ENCODE data around the gene CLCA2.

The CLCA2 gene

GRCh38 chr1:86396498-86396890, 27.5 kb upstream of the CLCA2 start:
- TF ChIP-seq ESRRG (CRISPR knock-in tag; IDR thresholded peaks at IDR 0.05) (no peak), TCF4 (CRISPR knock-in tag; IDR thresholded peaks at IDR 0.05; ENCODE audit: borderline replicate concordance) (no peak)
- ATAC-seq, result peak; percentile 3; the same call in 2 of the 3 replicates

- peak; percentile 42; the same call in 1 of the 3 replicates for ATAC-seq
These were observed 14.5 kb upstream of the CLCA2 start for GRCh38 chr1:86409416-86410021.

DNA sequence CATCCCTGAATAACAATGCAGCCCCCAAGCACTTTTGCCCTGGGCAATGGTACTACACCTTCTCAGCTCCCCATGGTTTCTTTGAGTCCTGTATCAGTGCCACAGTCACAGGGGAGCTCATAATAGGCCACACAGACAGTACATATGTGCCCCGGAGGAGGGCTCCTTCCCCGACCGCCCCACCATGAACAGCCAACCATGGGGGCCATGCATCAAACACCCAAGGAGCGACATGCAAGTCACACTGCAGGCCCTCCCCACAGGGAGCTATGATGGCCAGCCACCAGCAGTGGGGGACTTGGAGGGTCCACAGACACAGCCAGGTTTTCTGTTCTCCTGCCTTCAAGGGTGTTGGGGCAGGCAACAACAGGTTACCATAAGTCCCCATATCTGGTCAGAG, 13.1 kb upstream of the CLCA2 start:
- TF ChIP-seq, protein P1, sequence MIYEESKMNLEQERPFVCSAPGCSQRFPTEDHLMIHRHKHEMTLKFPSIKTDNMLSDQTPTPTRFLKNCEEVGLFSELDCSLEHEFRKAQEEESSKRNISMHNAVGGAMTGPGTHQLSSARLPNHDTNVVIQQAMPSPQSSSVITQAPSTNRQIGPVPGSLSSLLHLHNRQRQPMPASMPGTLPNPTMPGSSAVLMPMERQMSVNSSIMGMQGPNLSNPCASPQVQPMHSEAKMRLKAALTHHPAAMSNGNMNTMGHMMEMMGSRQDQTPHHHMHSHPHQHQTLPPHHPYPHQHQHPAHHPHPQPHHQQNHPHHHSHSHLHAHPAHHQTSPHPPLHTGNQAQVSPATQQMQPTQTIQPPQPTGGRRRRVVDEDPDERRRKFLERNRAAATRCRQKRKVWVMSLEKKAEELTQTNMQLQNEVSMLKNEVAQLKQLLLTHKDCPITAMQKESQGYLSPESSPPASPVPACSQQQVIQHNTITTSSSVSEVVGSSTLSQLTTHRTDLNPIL (CRISPR knock-in tag; IDR thresholded peaks at IDR 0.05; ENCODE audit: low read depth), result no peak
- TF ChIP-seq, protein P2, sequence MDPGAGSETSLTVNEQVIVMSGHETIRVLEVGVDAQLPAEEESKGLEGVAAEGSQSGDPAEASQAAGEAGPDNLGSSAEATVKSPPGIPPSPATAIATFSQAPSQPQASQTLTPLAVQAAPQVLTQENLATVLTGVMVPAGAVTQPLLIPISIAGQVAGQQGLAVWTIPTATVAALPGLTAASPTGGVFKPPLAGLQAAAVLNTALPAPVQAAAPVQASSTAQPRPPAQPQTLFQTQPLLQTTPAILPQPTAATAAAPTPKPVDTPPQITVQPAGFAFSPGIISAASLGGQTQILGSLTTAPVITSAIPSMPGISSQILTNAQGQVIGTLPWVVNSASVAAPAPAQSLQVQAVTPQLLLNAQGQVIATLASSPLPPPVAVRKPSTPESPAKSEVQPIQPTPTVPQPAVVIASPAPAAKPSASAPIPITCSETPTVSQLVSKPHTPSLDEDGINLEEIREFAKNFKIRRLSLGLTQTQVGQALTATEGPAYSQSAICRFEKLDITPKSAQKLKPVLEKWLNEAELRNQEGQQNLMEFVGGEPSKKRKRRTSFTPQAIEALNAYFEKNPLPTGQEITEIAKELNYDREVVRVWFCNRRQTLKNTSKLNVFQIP (CRISPR knock-in tag; IDR thresholded peaks at IDR 0.05; ENCODE audit: borderline replicate concordance, low read depth), result no peak
- TF ChIP-seq PPARA (CRISPR knock-in tag; IDR thresholded peaks at IDR 0.05; ENCODE audit: borderline replicate concordance) (no peak), TCF4 (CRISPR knock-in tag; IDR thresholded peaks at IDR 0.05; ENCODE audit: borderline replicate concordance) (no peak), RARB (CRISPR knock-in tag; IDR thresholded peaks at IDR 0.05) (no peak), SNAI2 (CRISPR knock-in tag; IDR thresholded peaks at IDR 0.05) (no peak), ZNF565 (CRISPR knock-in tag; conservative IDR thresholded peaks at IDR 0.05; ENCODE audit: low read depth) (no peak), ISL1 (CRISPR knock-in tag; IDR thresholded peaks at IDR 0.05) (no peak), ZNF70 (CRISPR knock-in tag; IDR thresholded peaks at IDR 0.05) (no peak), ZC3H10 (CRISPR knock-in tag; IDR thresholded peaks at IDR 0.05) (no peak), TOX (CRISPR knock-in tag; IDR thresholded peaks at IDR 0.05; ENCODE audit: borderline replicate concordance) (no peak), ZNF8 (CRISPR knock-in tag; IDR thresholded peaks at IDR 0.05) (no peak), ARNTL (CRISPR knock-in tag; IDR thresholded peaks at IDR 0.05; ENCODE audit: borderline replicate concordance, low read depth) (no peak), OSR1 (CRISPR knock-in tag; IDR thresholded peaks at IDR 0.05) (no peak)
- TF ChIP-seq, protein P3, sequence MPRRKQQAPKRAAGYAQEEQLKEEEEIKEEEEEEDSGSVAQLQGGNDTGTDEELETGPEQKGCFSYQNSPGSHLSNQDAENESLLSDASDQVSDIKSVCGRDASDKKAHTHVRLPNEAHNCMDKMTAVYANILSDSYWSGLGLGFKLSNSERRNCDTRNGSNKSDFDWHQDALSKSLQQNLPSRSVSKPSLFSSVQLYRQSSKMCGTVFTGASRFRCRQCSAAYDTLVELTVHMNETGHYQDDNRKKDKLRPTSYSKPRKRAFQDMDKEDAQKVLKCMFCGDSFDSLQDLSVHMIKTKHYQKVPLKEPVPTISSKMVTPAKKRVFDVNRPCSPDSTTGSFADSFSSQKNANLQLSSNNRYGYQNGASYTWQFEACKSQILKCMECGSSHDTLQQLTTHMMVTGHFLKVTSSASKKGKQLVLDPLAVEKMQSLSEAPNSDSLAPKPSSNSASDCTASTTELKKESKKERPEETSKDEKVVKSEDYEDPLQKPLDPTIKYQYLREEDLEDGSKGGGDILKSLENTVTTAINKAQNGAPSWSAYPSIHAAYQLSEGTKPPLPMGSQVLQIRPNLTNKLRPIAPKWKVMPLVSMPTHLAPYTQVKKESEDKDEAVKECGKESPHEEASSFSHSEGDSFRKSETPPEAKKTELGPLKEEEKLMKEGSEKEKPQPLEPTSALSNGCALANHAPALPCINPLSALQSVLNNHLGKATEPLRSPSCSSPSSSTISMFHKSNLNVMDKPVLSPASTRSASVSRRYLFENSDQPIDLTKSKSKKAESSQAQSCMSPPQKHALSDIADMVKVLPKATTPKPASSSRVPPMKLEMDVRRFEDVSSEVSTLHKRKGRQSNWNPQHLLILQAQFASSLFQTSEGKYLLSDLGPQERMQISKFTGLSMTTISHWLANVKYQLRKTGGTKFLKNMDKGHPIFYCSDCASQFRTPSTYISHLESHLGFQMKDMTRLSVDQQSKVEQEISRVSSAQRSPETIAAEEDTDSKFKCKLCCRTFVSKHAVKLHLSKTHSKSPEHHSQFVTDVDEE (CRISPR knock-in tag; IDR thresholded peaks at IDR 0.05), result no peak
- TF ChIP-seq, protein P4, sequence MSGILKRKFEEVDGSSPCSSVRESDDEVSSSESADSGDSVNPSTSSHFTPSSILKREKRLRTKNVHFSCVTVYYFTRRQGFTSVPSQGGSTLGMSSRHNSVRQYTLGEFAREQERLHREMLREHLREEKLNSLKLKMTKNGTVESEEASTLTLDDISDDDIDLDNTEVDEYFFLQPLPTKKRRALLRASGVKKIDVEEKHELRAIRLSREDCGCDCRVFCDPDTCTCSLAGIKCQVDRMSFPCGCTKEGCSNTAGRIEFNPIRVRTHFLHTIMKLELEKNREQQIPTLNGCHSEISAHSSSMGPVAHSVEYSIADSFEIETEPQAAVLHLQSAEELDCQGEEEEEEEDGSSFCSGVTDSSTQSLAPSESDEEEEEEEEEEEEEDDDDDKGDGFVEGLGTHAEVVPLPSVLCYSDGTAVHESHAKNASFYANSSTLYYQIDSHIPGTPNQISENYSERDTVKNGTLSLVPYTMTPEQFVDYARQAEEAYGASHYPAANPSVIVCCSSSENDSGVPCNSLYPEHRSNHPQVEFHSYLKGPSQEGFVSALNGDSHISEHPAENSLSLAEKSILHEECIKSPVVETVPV (CRISPR knock-in tag; IDR thresholded peaks at IDR 0.05), result no peak
- no peak for ATAC-seq

More at GRCh38 chr1:86409416-86410021, 14.5 kb upstream of the CLCA2 start:
- no peak for TF ChIP-seq ESRRG (CRISPR knock-in tag; IDR thresholded peaks at IDR 0.05)
- TF ChIP-seq, protein P2 (CRISPR knock-in tag; IDR thresholded peaks at IDR 0.05; ENCODE audit: borderline replicate concordance, low read depth), result no peak
- no peak for TF ChIP-seq SNAI2 (CRISPR knock-in tag; IDR thresholded peaks at IDR 0.05)
- no peak for TF ChIP-seq ZC3H10 (CRISPR knock-in tag; IDR thresholded peaks at IDR 0.05)
- TF ChIP-seq ISL1 (CRISPR knock-in tag; IDR thresholded peaks at IDR 0.05), result no peak
- no peak for TF ChIP-seq TOX (CRISPR knock-in tag; IDR thresholded peaks at IDR 0.05; ENCODE audit: borderline replicate concordance)
- TF ChIP-seq TCF4 (CRISPR knock-in tag; IDR thresholded peaks at IDR 0.05; ENCODE audit: borderline replicate concordance), result no peak
- TF ChIP-seq ZNF70 (CRISPR knock-in tag; IDR thresholded peaks at IDR 0.05), result no peak
- no peak for TF ChIP-seq ZFP30 (CRISPR knock-in tag; IDR thresholded peaks at IDR 0.05)
- no peak for TF ChIP-seq OSR1 (CRISPR knock-in tag; IDR thresholded peaks at IDR 0.05)
- TF ChIP-seq GLIS3 (CRISPR knock-in tag; IDR thresholded peaks at IDR 0.05), result no peak
- no peak for TF ChIP-seq CSDC2 (CRISPR knock-in tag; IDR thresholded peaks at IDR 0.05)
- no peak for TF ChIP-seq ARNTL (CRISPR knock-in tag; IDR thresholded peaks at IDR 0.05; ENCODE audit: borderline replicate concordance, low read depth)
- TF ChIP-seq, protein P1 (CRISPR knock-in tag; IDR thresholded peaks at IDR 0.05; ENCODE audit: low read depth), result no peak
- TF ChIP-seq PATZ1 (CRISPR knock-in tag; IDR thresholded peaks at IDR 0.05; ENCODE audit: borderline replicate concordance), result no peak
- no peak for TF ChIP-seq PPARA (CRISPR knock-in tag; IDR thresholded peaks at IDR 0.05; ENCODE audit: borderline replicate concordance)

Data from SK-N-SH treated with all-trans-retinoic acid at 6 μM for 48 hours (cell line).